PC-3 (cell line): ENCODE data around the gene GALNS.

Experiments
- EZH2 ChIP-seq: fragments of 300-600 bp; sonication (generic); IDR thresholded peaks from one replicate; pipeline ENCODE4 v1.6.1; 2017; ENCODE audit warnings: antibody characterized with exemption, mild to moderate bottlenecking, low read length; ENCODE audit not compliant: unreplicated experiment
- TF ChIP-seq, protein P1 (sequence below): fragments of 300-600 bp; sonication (generic); conservative IDR thresholded peaks from 2 replicates; pipeline ENCODE4 v1.5.1; 2017; ENCODE audit warnings: antibody characterized with exemption, low read depth, mild to moderate bottlenecking, low read length

DNA sequence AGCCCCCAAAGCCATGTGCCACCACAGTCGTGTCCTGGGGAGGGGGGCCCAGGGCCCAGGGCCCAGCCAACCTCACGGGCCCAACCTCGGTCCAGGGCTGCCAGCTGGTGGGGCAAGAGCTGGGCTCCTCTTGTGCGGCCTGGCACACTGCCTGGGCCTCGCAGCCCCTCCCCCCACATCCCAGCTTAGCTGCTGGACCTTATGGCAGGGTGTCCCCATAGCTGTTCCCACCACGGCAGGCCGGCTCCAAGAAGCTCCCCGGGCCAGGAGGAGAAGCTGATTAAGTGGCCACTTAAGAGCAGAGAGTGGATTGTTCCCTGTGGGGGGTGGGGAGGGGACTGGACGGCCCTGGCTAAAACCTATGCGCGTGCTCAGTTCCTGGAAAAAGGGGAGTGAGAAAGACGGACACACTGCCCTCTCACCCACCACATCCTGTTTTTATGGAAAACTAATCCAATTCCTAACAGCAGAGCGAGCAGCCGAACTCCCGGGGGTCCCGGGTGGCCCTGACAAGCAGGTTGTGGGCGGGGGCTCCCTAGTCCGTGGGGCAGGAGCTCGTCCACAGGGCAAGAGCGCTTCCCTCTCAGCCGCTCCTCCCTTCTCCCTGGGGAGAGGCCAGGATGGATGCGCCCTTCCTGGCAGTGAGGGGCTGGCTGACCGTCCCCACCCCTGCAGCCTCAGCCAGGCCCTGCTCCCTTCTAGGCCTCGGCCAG, 88.5 kb downstream of the GALNS start:
- TF ChIP-seq, protein P1, sequence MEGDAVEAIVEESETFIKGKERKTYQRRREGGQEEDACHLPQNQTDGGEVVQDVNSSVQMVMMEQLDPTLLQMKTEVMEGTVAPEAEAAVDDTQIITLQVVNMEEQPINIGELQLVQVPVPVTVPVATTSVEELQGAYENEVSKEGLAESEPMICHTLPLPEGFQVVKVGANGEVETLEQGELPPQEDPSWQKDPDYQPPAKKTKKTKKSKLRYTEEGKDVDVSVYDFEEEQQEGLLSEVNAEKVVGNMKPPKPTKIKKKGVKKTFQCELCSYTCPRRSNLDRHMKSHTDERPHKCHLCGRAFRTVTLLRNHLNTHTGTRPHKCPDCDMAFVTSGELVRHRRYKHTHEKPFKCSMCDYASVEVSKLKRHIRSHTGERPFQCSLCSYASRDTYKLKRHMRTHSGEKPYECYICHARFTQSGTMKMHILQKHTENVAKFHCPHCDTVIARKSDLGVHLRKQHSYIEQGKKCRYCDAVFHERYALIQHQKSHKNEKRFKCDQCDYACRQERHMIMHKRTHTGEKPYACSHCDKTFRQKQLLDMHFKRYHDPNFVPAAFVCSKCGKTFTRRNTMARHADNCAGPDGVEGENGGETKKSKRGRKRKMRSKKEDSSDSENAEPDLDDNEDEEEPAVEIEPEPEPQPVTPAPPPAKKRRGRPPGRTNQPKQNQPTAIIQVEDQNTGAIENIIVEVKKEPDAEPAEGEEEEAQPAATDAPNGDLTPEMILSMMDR, result no peak
- TF ChIP-seq EZH2, result no peak
